ENCODE measurements around the gene SMTN.

DNA sequence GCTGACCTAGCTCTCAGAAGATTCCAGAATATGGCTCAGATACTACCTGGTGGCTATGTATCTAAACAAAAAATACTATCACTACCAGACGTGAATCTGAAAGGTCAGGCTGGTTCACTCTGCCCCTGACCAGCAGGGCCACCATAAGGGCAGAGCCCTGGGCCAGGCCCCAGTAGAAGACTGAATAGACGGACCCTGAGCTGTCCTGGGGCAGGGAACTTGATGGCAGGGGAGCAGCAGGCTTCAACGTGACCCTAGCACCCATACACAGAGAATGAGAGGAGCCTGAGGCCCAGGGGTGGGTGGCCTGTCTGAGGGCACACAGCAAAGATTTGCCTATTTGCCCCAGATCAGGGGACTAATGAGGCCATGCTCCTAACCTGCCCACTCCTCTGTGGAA is 72.2 kb downstream of the SMTN start:
- no peak for TF ChIP-seq EZH2 (IDR thresholded peaks at IDR 0.05; ENCODE audit: low read length, unreplicated experiment)
- TF ChIP-seq, protein P1, sequence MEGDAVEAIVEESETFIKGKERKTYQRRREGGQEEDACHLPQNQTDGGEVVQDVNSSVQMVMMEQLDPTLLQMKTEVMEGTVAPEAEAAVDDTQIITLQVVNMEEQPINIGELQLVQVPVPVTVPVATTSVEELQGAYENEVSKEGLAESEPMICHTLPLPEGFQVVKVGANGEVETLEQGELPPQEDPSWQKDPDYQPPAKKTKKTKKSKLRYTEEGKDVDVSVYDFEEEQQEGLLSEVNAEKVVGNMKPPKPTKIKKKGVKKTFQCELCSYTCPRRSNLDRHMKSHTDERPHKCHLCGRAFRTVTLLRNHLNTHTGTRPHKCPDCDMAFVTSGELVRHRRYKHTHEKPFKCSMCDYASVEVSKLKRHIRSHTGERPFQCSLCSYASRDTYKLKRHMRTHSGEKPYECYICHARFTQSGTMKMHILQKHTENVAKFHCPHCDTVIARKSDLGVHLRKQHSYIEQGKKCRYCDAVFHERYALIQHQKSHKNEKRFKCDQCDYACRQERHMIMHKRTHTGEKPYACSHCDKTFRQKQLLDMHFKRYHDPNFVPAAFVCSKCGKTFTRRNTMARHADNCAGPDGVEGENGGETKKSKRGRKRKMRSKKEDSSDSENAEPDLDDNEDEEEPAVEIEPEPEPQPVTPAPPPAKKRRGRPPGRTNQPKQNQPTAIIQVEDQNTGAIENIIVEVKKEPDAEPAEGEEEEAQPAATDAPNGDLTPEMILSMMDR (conservative IDR thresholded peaks at IDR 0.05; ENCODE audit: low read depth, low read length): no peak

All from PC-3 (cell line).